Fibroblast of lung (primary cell): ENCODE results near the gene SPATC1L.

Source experiments
- EZH2 ChIP-seq: IDR thresholded peaks from 2 replicates; pipeline ENCODE4 v1.5.1; 2012; ENCODE audit warnings: low read length, control low read depth, mild to moderate bottlenecking; ENCODE audit errors: missing control alignments
- TF ChIP-seq, protein P1 (sequence below), 2 donors: IDR thresholded peaks in 1 of 2; conservative IDR thresholded peaks in 1 of 2; 1 replicate in 1 of 2; 2 replicates in 1 of 2; pipeline ENCODE4 v1.5.1; 2011 to 2012; ENCODE audit warnings: low read length in 2 of 2, control low read depth in 1 of 2, inconsistent platforms in 1 of 2, low read depth in 1 of 2, mild to moderate bottlenecking in 1 of 2

DNA sequence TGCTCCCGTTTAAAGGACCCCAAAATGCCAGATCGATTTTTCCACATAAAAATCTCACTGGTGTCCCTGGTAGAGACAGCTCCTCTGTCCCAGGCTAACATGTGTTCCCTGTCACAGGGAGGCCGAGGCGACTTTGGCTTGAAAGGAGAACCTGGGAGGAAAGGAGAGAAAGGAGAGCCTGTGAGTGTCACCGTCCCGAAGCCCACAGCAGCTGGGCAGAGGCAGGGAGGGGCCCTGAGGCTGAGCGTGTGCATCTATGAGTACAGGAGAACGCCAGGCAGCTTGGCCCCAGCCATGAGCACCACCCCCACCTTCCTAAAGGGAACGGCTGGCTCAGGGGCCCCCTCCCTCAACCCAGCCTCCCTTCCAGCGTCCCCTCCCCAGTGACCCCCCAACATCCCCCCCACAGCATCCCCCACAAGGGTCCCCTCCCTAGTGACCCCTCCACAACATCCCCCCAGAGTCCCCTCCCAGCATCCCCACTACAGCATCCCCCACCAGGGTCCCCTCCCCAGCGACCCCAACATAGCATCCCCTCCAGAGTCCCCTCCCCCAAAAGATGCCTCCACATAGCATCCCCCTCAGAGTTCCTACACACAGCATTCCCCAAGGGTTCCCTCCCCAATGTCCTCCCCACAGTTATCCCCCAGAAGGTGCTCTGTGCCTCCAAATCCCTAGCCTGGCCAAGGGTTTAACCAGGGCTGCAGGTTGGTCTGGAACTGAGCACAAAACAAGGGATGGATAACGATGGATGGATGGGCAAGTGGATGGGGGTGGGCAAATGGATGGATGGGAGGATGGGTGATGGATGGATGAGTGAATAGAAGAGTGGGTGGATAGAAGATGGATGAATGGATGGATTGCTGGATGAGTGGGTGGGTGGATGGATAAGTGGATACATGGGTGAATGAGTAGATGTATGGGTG, 61.2 kb downstream of the SPATC1L start:
- TF ChIP-seq, protein P1, sequence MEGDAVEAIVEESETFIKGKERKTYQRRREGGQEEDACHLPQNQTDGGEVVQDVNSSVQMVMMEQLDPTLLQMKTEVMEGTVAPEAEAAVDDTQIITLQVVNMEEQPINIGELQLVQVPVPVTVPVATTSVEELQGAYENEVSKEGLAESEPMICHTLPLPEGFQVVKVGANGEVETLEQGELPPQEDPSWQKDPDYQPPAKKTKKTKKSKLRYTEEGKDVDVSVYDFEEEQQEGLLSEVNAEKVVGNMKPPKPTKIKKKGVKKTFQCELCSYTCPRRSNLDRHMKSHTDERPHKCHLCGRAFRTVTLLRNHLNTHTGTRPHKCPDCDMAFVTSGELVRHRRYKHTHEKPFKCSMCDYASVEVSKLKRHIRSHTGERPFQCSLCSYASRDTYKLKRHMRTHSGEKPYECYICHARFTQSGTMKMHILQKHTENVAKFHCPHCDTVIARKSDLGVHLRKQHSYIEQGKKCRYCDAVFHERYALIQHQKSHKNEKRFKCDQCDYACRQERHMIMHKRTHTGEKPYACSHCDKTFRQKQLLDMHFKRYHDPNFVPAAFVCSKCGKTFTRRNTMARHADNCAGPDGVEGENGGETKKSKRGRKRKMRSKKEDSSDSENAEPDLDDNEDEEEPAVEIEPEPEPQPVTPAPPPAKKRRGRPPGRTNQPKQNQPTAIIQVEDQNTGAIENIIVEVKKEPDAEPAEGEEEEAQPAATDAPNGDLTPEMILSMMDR (conservative IDR thresholded peaks at IDR 0.05 in 1 of 2, IDR thresholded peaks at IDR 0.05 in 1 of 2; ENCODE audit: low read depth in 1 of 2, low read length in 2 of 2), result no peak
- TF ChIP-seq EZH2, result no peak
